ENCODE data around the gene ADAP1. TPM values are rescaled to one million over a fixed set of nuclear protein-coding genes. Genes with fewer than 3 reads are reported as not detected.

ADAP1 gene
- total and polyA plus RNA-seq, 2 of the 13 experiments (the other 11 are each of a cell fraction or from before 2014, with no cell fraction given): 10.5 to 24.6 TPM

DNA sequence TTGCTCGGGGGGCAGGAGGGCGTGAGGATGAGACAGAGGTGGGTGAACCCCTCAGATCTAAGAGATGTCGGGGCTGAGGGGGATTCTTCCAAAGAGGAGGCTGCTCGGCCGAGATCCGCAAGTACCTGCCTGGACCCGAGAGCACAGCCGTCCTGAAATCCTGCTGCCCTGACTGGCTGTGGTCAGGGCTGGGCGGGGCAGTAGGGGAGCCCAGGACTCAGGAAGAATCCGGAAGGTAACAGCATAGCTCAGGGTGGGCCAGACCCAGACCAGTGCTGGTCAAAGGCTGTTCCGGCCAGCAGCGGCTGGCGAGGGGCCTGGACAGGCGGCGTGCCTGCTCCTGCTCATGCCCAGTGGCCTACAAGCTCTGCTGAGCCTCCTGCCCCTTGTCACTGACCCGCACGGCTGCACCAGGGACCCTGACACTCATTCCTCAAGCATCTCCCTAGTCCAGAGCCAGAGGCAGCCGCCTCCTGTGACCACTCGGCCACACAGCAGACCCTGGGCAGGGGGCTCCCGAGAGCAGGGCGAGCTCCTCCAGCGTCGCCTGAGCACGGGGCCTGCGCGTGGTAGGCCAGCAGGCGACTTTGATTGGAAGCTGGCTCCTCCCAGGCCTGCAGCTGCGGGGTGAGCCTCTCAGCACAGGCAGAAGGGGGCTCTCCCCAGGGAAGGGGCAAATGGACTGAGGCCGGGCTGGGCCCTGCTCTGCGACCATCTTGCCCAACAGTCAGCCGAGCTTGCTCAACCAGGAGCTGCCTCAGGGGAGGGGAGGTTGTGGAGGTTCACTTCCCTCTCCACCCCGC is 3.1 kb upstream of the ADAP1 start (continued):
- TF ChIP-seq ATM (IDR thresholded peaks at IDR 0.05; ENCODE audit: borderline replicate concordance) (no peak), ZSCAN12 (CRISPR knock-in tag; IDR thresholded peaks at IDR 0.05) (peak; percentile 90), PCBP2 (optimal IDR thresholded peaks at IDR 0.05; ENCODE audit: low read depth, low read length, poor library complexity, severe bottlenecking) (no peak), KAT8 (CRISPR knock-in tag; IDR thresholded peaks at IDR 0.05) (peak; percentile 88), HNRNPUL1 (IDR thresholded peaks at IDR 0.05; ENCODE audit: low read depth, low read length) (no peak), MAFK (conservative IDR thresholded peaks at IDR 0.05 in 1 of 2, IDR thresholded peaks at IDR 0.05 in 1 of 2; ENCODE audit: low read length in 2 of 2) (no peak), KLF13 (CRISPR knock-in tag; IDR thresholded peaks at IDR 0.05) (no peak), HOXA7 (CRISPR knock-in tag; IDR thresholded peaks at IDR 0.05) (no peak), CEBPB (IDR thresholded peaks at IDR 0.05; ENCODE audit: borderline replicate concordance, low read depth, low read length) (peak; percentile 99), KMT2B (CRISPR knock-in tag; IDR thresholded peaks at IDR 0.05) (peak; percentile 46; the same call in 1 of the 2 replicates), ZIK1 (CRISPR knock-in tag; IDR thresholded peaks at IDR 0.05; ENCODE audit: borderline replicate concordance, low read depth) (0 out of 2 replicates have a peak, but pooled peaks have one; percentile 77), LCORL (IDR thresholded peaks at IDR 0.05) (no peak), LCORL (CRISPR knock-in tag; IDR thresholded peaks at IDR 0.05) (peak; percentile 88), ZNF878 (CRISPR knock-in tag; IDR thresholded peaks at IDR 0.05) (peak; percentile 87), ZFP82 (CRISPR knock-in tag; IDR thresholded peaks at IDR 0.05; ENCODE audit: borderline replicate concordance) (peak; percentile 97), ZNF180 (CRISPR knock-in tag; IDR thresholded peaks at IDR 0.05; ENCODE audit: borderline replicate concordance, low read depth) (no peak; the same call in 1 of the 2 replicates), SP140L (CRISPR knock-in tag; IDR thresholded peaks at IDR 0.05; ENCODE audit: borderline replicate concordance) (peak; percentile 37; the same call in 1 of the 2 replicates), SYNCRIP (IDR thresholded peaks at IDR 0.05; ENCODE audit: insufficient read depth, low read depth, low read length) (no peak)
- TF ChIP-seq, protein P1, sequence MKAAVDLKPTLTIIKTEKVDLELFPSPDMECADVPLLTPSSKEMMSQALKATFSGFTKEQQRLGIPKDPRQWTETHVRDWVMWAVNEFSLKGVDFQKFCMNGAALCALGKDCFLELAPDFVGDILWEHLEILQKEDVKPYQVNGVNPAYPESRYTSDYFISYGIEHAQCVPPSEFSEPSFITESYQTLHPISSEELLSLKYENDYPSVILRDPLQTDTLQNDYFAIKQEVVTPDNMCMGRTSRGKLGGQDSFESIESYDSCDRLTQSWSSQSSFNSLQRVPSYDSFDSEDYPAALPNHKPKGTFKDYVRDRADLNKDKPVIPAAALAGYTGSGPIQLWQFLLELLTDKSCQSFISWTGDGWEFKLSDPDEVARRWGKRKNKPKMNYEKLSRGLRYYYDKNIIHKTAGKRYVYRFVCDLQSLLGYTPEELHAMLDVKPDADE (CRISPR knock-in tag; IDR thresholded peaks at IDR 0.05): no peak
- TF ChIP-seq, protein P2, sequence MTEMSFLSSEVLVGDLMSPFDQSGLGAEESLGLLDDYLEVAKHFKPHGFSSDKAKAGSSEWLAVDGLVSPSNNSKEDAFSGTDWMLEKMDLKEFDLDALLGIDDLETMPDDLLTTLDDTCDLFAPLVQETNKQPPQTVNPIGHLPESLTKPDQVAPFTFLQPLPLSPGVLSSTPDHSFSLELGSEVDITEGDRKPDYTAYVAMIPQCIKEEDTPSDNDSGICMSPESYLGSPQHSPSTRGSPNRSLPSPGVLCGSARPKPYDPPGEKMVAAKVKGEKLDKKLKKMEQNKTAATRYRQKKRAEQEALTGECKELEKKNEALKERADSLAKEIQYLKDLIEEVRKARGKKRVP (CRISPR knock-in tag; IDR thresholded peaks at IDR 0.05): peak in 1 of 2 experiments; percentile 44; a peak in 1 of 4 replicates
- TF ChIP-seq, protein P3, sequence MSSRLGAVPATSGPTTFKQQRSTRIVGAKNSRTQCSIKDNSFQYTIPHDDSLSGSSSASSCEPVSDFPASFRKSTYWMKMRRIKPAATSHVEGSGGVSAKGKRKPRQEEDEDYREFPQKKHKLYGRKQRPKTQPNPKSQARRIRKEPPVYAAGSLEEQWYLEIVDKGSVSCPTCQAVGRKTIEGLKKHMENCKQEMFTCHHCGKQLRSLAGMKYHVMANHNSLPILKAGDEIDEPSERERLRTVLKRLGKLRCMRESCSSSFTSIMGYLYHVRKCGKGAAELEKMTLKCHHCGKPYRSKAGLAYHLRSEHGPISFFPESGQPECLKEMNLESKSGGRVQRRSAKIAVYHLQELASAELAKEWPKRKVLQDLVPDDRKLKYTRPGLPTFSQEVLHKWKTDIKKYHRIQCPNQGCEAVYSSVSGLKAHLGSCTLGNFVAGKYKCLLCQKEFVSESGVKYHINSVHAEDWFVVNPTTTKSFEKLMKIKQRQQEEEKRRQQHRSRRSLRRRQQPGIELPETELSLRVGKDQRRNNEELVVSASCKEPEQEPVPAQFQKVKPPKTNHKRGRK (CRISPR knock-in tag; IDR thresholded peaks at IDR 0.05): 0 out of 2 replicates have a peak, but pooled peaks have one; percentile 50
- TF ChIP-seq, protein P4, sequence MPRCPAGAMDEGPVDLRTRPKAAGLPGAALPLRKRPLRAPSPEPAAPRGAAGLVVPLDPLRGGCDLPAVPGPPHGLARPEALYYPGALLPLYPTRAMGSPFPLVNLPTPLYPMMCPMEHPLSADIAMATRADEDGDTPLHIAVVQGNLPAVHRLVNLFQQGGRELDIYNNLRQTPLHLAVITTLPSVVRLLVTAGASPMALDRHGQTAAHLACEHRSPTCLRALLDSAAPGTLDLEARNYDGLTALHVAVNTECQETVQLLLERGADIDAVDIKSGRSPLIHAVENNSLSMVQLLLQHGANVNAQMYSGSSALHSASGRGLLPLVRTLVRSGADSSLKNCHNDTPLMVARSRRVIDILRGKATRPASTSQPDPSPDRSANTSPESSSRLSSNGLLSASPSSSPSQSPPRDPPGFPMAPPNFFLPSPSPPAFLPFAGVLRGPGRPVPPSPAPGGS (CRISPR knock-in tag; IDR thresholded peaks at IDR 0.05): peak; percentile 96
- TF ChIP-seq, protein P5, sequence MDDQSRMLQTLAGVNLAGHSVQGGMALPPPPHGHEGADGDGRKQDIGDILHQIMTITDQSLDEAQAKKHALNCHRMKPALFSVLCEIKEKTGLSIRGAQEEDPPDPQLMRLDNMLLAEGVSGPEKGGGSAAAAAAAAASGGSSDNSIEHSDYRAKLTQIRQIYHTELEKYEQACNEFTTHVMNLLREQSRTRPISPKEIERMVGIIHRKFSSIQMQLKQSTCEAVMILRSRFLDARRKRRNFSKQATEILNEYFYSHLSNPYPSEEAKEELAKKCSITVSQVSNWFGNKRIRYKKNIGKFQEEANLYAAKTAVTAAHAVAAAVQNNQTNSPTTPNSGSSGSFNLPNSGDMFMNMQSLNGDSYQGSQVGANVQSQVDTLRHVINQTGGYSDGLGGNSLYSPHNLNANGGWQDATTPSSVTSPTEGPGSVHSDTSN (CRISPR knock-in tag; IDR thresholded peaks at IDR 0.05; ENCODE audit: borderline replicate concordance): no peak
